H1 (cell line): ENCODE results near the gene SLC22A6. TPM values are rescaled to one million over a fixed set of nuclear protein-coding genes. Genes with fewer than 3 reads are reported as not detected.

Source experiments
- CTCF ChIA-PET: fragments of 300-600 bp; sonication (Branson Sonifier 250); formaldehyde crosslinking; loops from one replicate; lab custom pipeline; 2021; ENCODE audit not compliant: partially characterized antibody; lab: Charles Lee
- POLR2A ChIA-PET: fragments of 300-600 bp; sonication (Branson Sonifier 250); formaldehyde crosslinking; loops from one replicate; lab custom pipeline; 2021; ENCODE audit warnings: inconsistent platforms; ENCODE audit not compliant: partially characterized antibody; lab: Charles Lee
- DNase-seq, 2 experiments: peaks; one replicate each; pipeline versions ENCODE4 v3.0.0 to v3.0.0-alpha.2; 2010 to 2022; ENCODE audit warnings: low spot score in 2 of 2, low read depth in 1 of 2, mixed read lengths in 1 of 2
- FAIRE-seq: peaks from 2 replicates; lab custom pipeline; 2011; peaks lifted over from hg19 to GRCh38; lab: Jason Lieb, UNC
- H2AFZ ChIP-seq: 2 replicates; pipeline ENCODE4 v1.8.1; 2012; ENCODE audit warnings: low read length, inconsistent platforms
- H2AK5ac ChIP-seq: 2 replicates; pipeline ENCODE4 v1.6.1; 2013; ENCODE audit warnings: low read depth, low read length
- H2BK120ac ChIP-seq: replicated peaks from 2 replicates; pipeline ENCODE3; 2013; ENCODE audit warnings: low read depth, low read length, inconsistent platforms
- H2BK12ac ChIP-seq: 2 replicates; pipeline ENCODE4 v1.6.1; 2013; ENCODE audit warnings: low read depth, low read length
- H2BK15ac ChIP-seq: 2 replicates; pipeline ENCODE4 v1.6.1; 2013; ENCODE audit warnings: low read length
- H2BK20ac ChIP-seq: 2 replicates; pipeline ENCODE4 v1.6.1; 2013; ENCODE audit warnings: low read length
- H2BK5ac ChIP-seq: 2 replicates; pipeline ENCODE4 v1.6.1; 2013; ENCODE audit warnings: low read depth, low read length
- H3K14ac ChIP-seq: 2 replicates; pipeline ENCODE4 v1.6.1; 2013; ENCODE audit warnings: inconsistent platforms; ENCODE audit not compliant: insufficient read length
- H3K18ac ChIP-seq: 2 replicates; pipeline ENCODE4 v1.6.1; 2013; ENCODE audit warnings: low read length; ENCODE audit errors: extremely low read depth
- H3K23ac ChIP-seq: 2 replicates; pipeline ENCODE4 v1.6.1; 2013; ENCODE audit warnings: inconsistent platforms; ENCODE audit not compliant: insufficient read length
- H3K23me2 ChIP-seq: 2 replicates; pipeline ENCODE4 v1.6.1; 2013; ENCODE audit warnings: low read depth, low read length
- H3K27ac ChIP-seq: 2 replicates; pipeline ENCODE4 v1.6.1; 2011; ENCODE audit warnings: low read depth, low read length, inconsistent platforms
- H3K27me3 ChIP-seq, 4 experiments: replicated peaks in 1 of 4; 1 replicate in 1 of 4; 2 replicates in 3 of 4; pipeline versions ENCODE4 v1.6.1 to v1.8.1; 2011 to 2013; ENCODE audit warnings: low read length in 3 of 4, mild to moderate bottlenecking in 3 of 4, inconsistent platforms in 2 of 4, mixed read lengths in 2 of 4, moderate library complexity in 1 of 4; ENCODE audit not compliant: control insufficient read depth in 3 of 4, insufficient read depth in 3 of 4; ENCODE audit errors: extremely low read depth in 1 of 4
- H3K36me3 ChIP-seq, 4 experiments: 2 replicates each; pipeline versions ENCODE4 v1.6.1 to v1.8.1; 2011 to 2013; ENCODE audit warnings: mild to moderate bottlenecking in 4 of 4, low read length in 3 of 4, moderate library complexity in 2 of 4, control low read depth in 1 of 4, inconsistent platforms in 1 of 4; ENCODE audit not compliant: insufficient read depth in 4 of 4, control insufficient read depth in 2 of 4
- H3K4ac ChIP-seq: replicated peaks from 2 replicates; pipeline ENCODE3; 2013; ENCODE audit warnings: low read length, low read depth, mixed read lengths, inconsistent platforms; ENCODE audit not compliant: insufficient read length
- H3K4me1 ChIP-seq, 4 experiments: replicated peaks in 1 of 4; 1 replicate in 1 of 4; 2 replicates in 3 of 4; pipeline versions ENCODE4 v1.6.1 to v1.8.1; 2011 to 2013; ENCODE audit warnings: low read length in 3 of 4, inconsistent platforms in 2 of 4, mixed read lengths in 1 of 4; ENCODE audit not compliant: insufficient read depth in 4 of 4, control insufficient read depth in 3 of 4
- H3K4me2 ChIP-seq, 2 experiments: 2 replicates each; pipeline versions ENCODE4 v1.6.1 to v1.8.1; 2011 to 2013; ENCODE audit warnings: low read depth in 2 of 2, low read length in 2 of 2, control low read depth in 1 of 2, inconsistent platforms in 1 of 2, mild to moderate bottlenecking in 1 of 2; ENCODE audit not compliant: insufficient read depth in 1 of 2
- H3K4me3 ChIP-seq, 4 experiments: fragments of 200-600, 300-600 bp in 1 of 4; sonication (generic), shearing (Covaris generic), sonication (Bioruptor Twin) in 1 of 4; 2 replicates each; pipeline versions ENCODE4 v1.5.1 to v1.8.1; 2011 to 2016; ENCODE audit warnings: low read length in 4 of 4, low read depth in 3 of 4, control low read depth in 2 of 4, inconsistent platforms in 2 of 4, mild to moderate bottlenecking in 2 of 4, mixed read lengths in 1 of 4, moderate library complexity in 1 of 4; ENCODE audit not compliant: insufficient read depth in 2 of 4; ENCODE audit errors: extremely low read depth in 1 of 4
- H3K56ac ChIP-seq: replicated peaks from 2 replicates; pipeline ENCODE3; 2013; ENCODE audit warnings: low read depth, mild to moderate bottlenecking, mixed read lengths, low read length, inconsistent platforms; ENCODE audit not compliant: insufficient read length
- H3K79me1 ChIP-seq: 2 replicates; pipeline ENCODE4 v1.6.1; 2013; ENCODE audit warnings: low read depth, low read length, control low read depth
- H3K79me2 ChIP-seq, 2 experiments: 2 replicates each; pipeline versions ENCODE4 v1.6.1 to v1.8.1; 2012 to 2013; ENCODE audit warnings: low read length in 2 of 2, mild to moderate bottlenecking in 2 of 2, inconsistent platforms in 1 of 2; ENCODE audit not compliant: insufficient read depth in 2 of 2, control insufficient read depth in 1 of 2
- H3K9ac ChIP-seq, 4 experiments: replicated peaks in 1 of 4; 1 replicate in 1 of 4; 2 replicates in 3 of 4; pipeline versions ENCODE4 v1.6.1 to v1.8.1; 2011 to 2013; ENCODE audit warnings: low read depth in 3 of 4, low read length in 3 of 4, control low read depth in 2 of 4, mild to moderate bottlenecking in 2 of 4, moderate library complexity in 2 of 4, inconsistent platforms in 1 of 4; ENCODE audit errors: extremely low read depth in 1 of 4
- H3K9me3 ChIP-seq, 2 experiments: 2 replicates each; pipeline versions ENCODE4 v1.6.1 to v1.8.1; 2012 to 2013; ENCODE audit warnings: mild to moderate bottlenecking in 2 of 2, moderate library complexity in 2 of 2, control low read depth in 1 of 2, inconsistent platforms in 1 of 2, low read depth in 1 of 2, low read length in 1 of 2, mixed read lengths in 1 of 2; ENCODE audit not compliant: insufficient read depth in 2 of 2
- H4K20me1 ChIP-seq, 2 experiments: replicated peaks in 1 of 2; 2 replicates each; pipeline versions ENCODE3 to v1.8.1; 2011 to 2013; ENCODE audit warnings: inconsistent platforms in 2 of 2, low read length in 2 of 2, mild to moderate bottlenecking in 1 of 2; ENCODE audit not compliant: insufficient read depth in 2 of 2, control insufficient read depth in 1 of 2
- H4K5ac ChIP-seq: 2 replicates; pipeline ENCODE4 v1.6.1; 2013; ENCODE audit warnings: low read length, low read depth, mixed read lengths, inconsistent platforms; ENCODE audit not compliant: insufficient read length
- H4K8ac ChIP-seq: 2 replicates; pipeline ENCODE4 v1.8.0; 2013; ENCODE audit warnings: mild to moderate bottlenecking, moderate library complexity, low read length, inconsistent platforms; ENCODE audit not compliant: insufficient read depth; ENCODE audit errors: extremely low read depth
- H4K91ac ChIP-seq: replicated peaks from 2 replicates; pipeline ENCODE3; 2013; ENCODE audit warnings: low read length, mixed read lengths, inconsistent platforms; ENCODE audit not compliant: insufficient read length
- CBX5 ChIP-seq: fragments of 300-800, 300-1000 bp; sonication (generic); IDR thresholded peaks from 2 replicates; pipeline ENCODE4 v1.7.1; 2016; ENCODE audit warnings: antibody characterized with exemption, low read length, low read depth
- FOSL1 ChIP-seq: IDR thresholded peaks from 2 replicates; pipeline ENCODE4 v1.6.1; 2011; ENCODE audit warnings: mild to moderate bottlenecking, low read depth, low read length, moderate library complexity; ENCODE audit not compliant: insufficient read depth
- POU5F1 ChIP-seq: IDR thresholded peaks from 2 replicates; pipeline ENCODE4 v1.6.1; 2011; ENCODE audit warnings: low read depth, mild to moderate bottlenecking, low read length, moderate library complexity
- RFX5 ChIP-seq: IDR thresholded peaks from 2 replicates; pipeline ENCODE4 v1.6.1; 2011; ENCODE audit warnings: low read depth, low read length, improper control_type of control experiment, borderline replicate concordance
- TEAD4 ChIP-seq: IDR thresholded peaks from 2 replicates; pipeline ENCODE4 v1.6.1; 2012; ENCODE audit warnings: low read depth, low read length, inconsistent platforms, mixed read lengths
- whole genome bisulfite sequencing, 2 experiments: shearing (Covaris generic) in 1 of 2; methylation state at CpG; one replicate each; pipeline versions ENCODE4 v1.1.6 to v1.1.7; 2013 to 2015; ENCODE audit warnings: low lambda C conversion rate in 2 of 2, mixed read lengths in 2 of 2, inconsistent platforms in 1 of 2, low coverage in 1 of 2, missing lambda C conversion rate in 1 of 2; ENCODE audit not compliant: insufficient replicate concordance in 2 of 2, insufficient coverage in 1 of 2, insufficient read length in 1 of 2; ENCODE audit errors: extremely low coverage in 1 of 2, missing lambda C conversion rate in 1 of 2; 5-methylcytosine and 5-hydroxymethylcytosine counted together
- polyA plus RNA-seq, 7 experiments: library from polyadenylated mRNA; depleted of rRNA in 3 of 7; stranded (reverse) in 5 of 7; unstranded in 2 of 7; fragments of >200 nt in 5 of 7; fragments of 200-250 nt in 2 of 7; gene quantifications; 1 replicate in 5 of 7; 2 replicates in 1 of 7; 4 replicates in 1 of 7; pipeline versions ENCODE4 v1.2.1 to v1.2.3, GENCODE V29; 2011 to 2013; ENCODE audit warnings: missing spikeins in 2 of 7, mixed read lengths in 2 of 7
- total RNA-seq: library from RNA; stranded (reverse); fragmentation: NEBNext Ultra II Directional; extraction: Animal tissue kit (Norgen Biotek cat#: 25700); gene quantifications from 2 replicates; pipeline ENCODE4 v1.2.1, GENCODE V29; 2021

SLC22A6 gene
- total and polyA plus RNA-seq, 2 of the 8 experiments (the other 6 are each of a cell fraction or from before 2014, with no cell fraction given) = not detected

- Histone ChIP-seq H3K56ac (no peak overlapping the region), H3K79me1 (no peaks in the 10 kb centered on the region), H2AFZ (no peak overlapping the region), H2BK12ac (no peak overlapping the region), H3K4me3 (no peak overlapping the region), H4K8ac (no peak overlapping the region), H3K9ac (no peak overlapping the region), H4K20me1 (no peaks in the 10 kb centered on the region), H3K23ac (no peak overlapping the region), H2AK5ac (no peak overlapping the region), H3K18ac (no peak overlapping the region), H3K23me2 (no peaks in the 10 kb centered on the region; the same call in 1 of the 2 replicates), H3K4me2 (no peak overlapping the region; a peak in 1 of 4 replicates), H3K27ac (no peak overlapping the region), H3K36me3 (no peaks in the 10 kb centered on the region), H3K14ac (no peak overlapping the region), H3K4me1 (peaks cover 0 to 7% (median 4%) of the 10 kb centered on the region in 4 experiments; a peak in 5 of 7 replicates), H3K9me3 (no peaks in the 10 kb centered on the region), H3K27me3 (peaks cover 0 to 4% (median 2%) of the 10 kb centered on the region in 4 experiments; a peak in 3 of 7 replicates), H3K79me2 (no peaks in the 10 kb centered on the region), H2BK15ac (no peak overlapping the region), H3K4ac (no peak overlapping the region), H2BK120ac (no peak overlapping the region), H2BK5ac (no peak overlapping the region), H4K5ac (no peak overlapping the region), H2BK20ac (no peak overlapping the region), H4K91ac (no peak overlapping the region)
- FAIRE-seq (no peak), DNase-seq (no peak)
- no peak for TF ChIP-seq RFX5
- no peak for TF ChIP-seq FOSL1
- no peak for TF ChIP-seq TEAD4
- TF ChIP-seq POU5F1 = no peak
- TF ChIP-seq CBX5 = no peak
- WGBS, 2 experiments = 81% methylated on average over 6 of the region's 6 CpGs; no CpG with 5 or more reads in 1 of the 2 experiments
- ChIA-PET POLR2A (interaction anchor here (0.9 to 2.3 kb wide), 5 partner anchors 97 to 181 kb away, joined by 3 to 15 read pairs (median 3); no protein-coding TSS in a partner anchor), CTCF (interaction anchor here (0.7 to 8.6 kb wide), 19 partner anchors 12 to 960 kb away, joined by 3 to 435 read pairs (median 8); partner anchors contain the start of gene CHRM1)
These were observed 37.7 kb upstream of the SLC22A6 start for GRCh38 chr11:63022441-63022840.
